ENCODE data around the gene NOSIP. TPM values are rescaled to one million over a fixed set of nuclear protein-coding genes. Genes with fewer than 3 reads are reported as not detected.
A peak's percentile ranks its signal among the peaks of the same experiment; 100 is the strongest.

NOSIP gene
- total and polyA plus RNA-seq, 3 experiments from 2014 or later, result 62.5 to 414 (median 64.3) TPM

- DNase-seq, result no peak
- Mint-ChIP-seq H3K27me3 (peaks cover 0 to 5% of the 10 kb centered on the region in 2 donors), H3K9me3 (no peaks in the 10 kb centered on the region), H3K27ac (peak overlapping the region in 7 of 8 donors; percentile 85 to 97 (median 94)), H3K4me1 (peaks cover 28 to 45% (median 29%) of the 10 kb centered on the region in 3 donors), H3K36me3 (peaks cover 0 to 50% (median 10%) of the 10 kb centered on the region in 3 donors), H3K4me3 (peak overlapping the region in 6 of 7 donors; percentile 43 to 94 (median 86))
- POLR2A ChIA-PET, result interaction anchor here (0.7 to 2.8 kb wide), 3 partner anchors 8 to 82 kb away, joined by 3 to 22 read pairs (median 3); partner anchors contain the start of genes PRMT1, RRAS and SCAF1
- Histone ChIP-seq H3K27ac (ENCODE audit: low read depth, low read length) (no peak overlapping the region), H3K9me3 (ENCODE audit: low read length) (no peaks in the 10 kb centered on the region), H3K27me3 (ENCODE audit: insufficient read depth, low read length, poor library complexity, severe bottlenecking) (no peaks in the 10 kb centered on the region), H3K36me3 (ENCODE audit: insufficient read depth, low read length) (peaks cover 18% of the 10 kb centered on the region), H3K4me3 (ENCODE audit: low read length) (no peak overlapping the region), H3K4me1 (ENCODE audit: insufficient read depth, low read length) (peaks cover 26% of the 10 kb centered on the region)
- CTCF ChIA-PET, result interaction anchor here (1.3 kb wide), 1 partner anchor 46 kb away, joined by 3 read pairs; the partner anchor contains the start of gene RRAS
Observed at GRCh38 chr19:49594157-49594992, 14.0 kb upstream of the NOSIP start.

- ChIA-PET POLR2A (interaction anchor here (0.6 to 2.8 kb wide), 5 partner anchors 13 to 106 kb away, joined by 3 to 22 read pairs (median 3); partner anchors contain the start of genes NOSIP, PRMT1, RPL13A and RRAS), CTCF (interaction anchor here (1.1 to 1.3 kb wide), 2 partner anchors 23 to 47 kb away, joined by 3 to 4 read pairs; partner anchors contain the start of gene RRAS)
- H3K27me3 Mint-ChIP-seq, result peaks cover 0 to 5% of the 10 kb centered on the region in 2 donors
- Histone ChIP-seq H3K4me1 (ENCODE audit: insufficient read depth, low read length) (peaks cover 26% of the 10 kb centered on the region), H3K36me3 (ENCODE audit: insufficient read depth, low read length) (peaks cover 11% of the 10 kb centered on the region), H3K4me3 (ENCODE audit: low read length) (peak overlapping the region; percentile 87), H3K9me3 (ENCODE audit: low read length) (no peaks in the 10 kb centered on the region), H3K27ac (ENCODE audit: low read depth, low read length) (peak overlapping the region; percentile 70), H3K27me3 (ENCODE audit: insufficient read depth, low read length, poor library complexity, severe bottlenecking) (no peaks in the 10 kb centered on the region)
- no peaks in the 10 kb centered on the region for H3K9me3 Mint-ChIP-seq
- peaks cover 32 to 47% (median 34%) of the 10 kb centered on the region in 3 donors for H3K4me1 Mint-ChIP-seq
- peak; percentile 84 to 92 (median 88) for DNase-seq
- H3K4me3 Mint-ChIP-seq, result peak overlapping the region; percentile 85 to 96 (median 91)
- peaks cover 0 to 43% (median 10%) of the 10 kb centered on the region in 3 donors for H3K36me3 Mint-ChIP-seq
- H3K27ac Mint-ChIP-seq, result peak overlapping the region; percentile 85 to 97 (median 94)
Observed at GRCh38 chr19:49593233-49594113, 13.1 kb upstream of the NOSIP start.

GRCh38 chr19:49592486-49593232, 12.3 kb upstream of the NOSIP start:
- Mint-ChIP-seq H3K4me3 (peak overlapping the region; percentile 85 to 96 (median 91)), H3K9me3 (no peaks in the 10 kb centered on the region), H3K36me3 (peaks cover 0 to 39% (median 8%) of the 10 kb centered on the region in 3 donors), H3K27me3 (peaks cover 0 to 5% of the 10 kb centered on the region in 2 donors), H3K4me1 (peaks cover 33 to 45% (median 34%) of the 10 kb centered on the region in 3 donors), H3K27ac (peak overlapping the region; percentile 85 to 97 (median 94))
- H3K27ac ChIP-seq (ENCODE audit: low read depth, low read length), result peak overlapping the region; percentile 70
- no peaks in the 10 kb centered on the region for H3K9me3 ChIP-seq (ENCODE audit: low read length)
- H3K4me3 ChIP-seq (ENCODE audit: low read length), result peak overlapping the region; percentile 87
- no peaks in the 10 kb centered on the region for H3K27me3 ChIP-seq (ENCODE audit: insufficient read depth, low read length, poor library complexity, severe bottlenecking)
- POLR2A ChIA-PET, result interaction anchor here (0.7 to 2.8 kb wide), 5 partner anchors 13 to 105 kb away, joined by 3 to 22 read pairs (median 3); partner anchors contain the start of genes NOSIP, PRMT1, RPL13A and RRAS
- peaks cover 26% of the 10 kb centered on the region for H3K4me1 ChIP-seq (ENCODE audit: insufficient read depth, low read length)
- peak in 1 of 5 donors; percentile 9 for DNase-seq
- H3K36me3 ChIP-seq (ENCODE audit: insufficient read depth, low read length), result peaks cover 8% of the 10 kb centered on the region
- CTCF ChIA-PET, result interaction anchor here (1.1 kb wide), 1 partner anchor 22 kb away, joined by 4 read pairs; no protein-coding TSS in a partner anchor

- Histone ChIP-seq H3K27ac (ENCODE audit: low read depth, low read length) (peak overlapping the region; percentile 70), H3K4me3 (ENCODE audit: low read length) (peak overlapping the region; percentile 87), H3K27me3 (ENCODE audit: insufficient read depth, low read length, poor library complexity, severe bottlenecking) (no peaks in the 10 kb centered on the region), H3K36me3 (ENCODE audit: insufficient read depth, low read length) (peaks cover 8% of the 10 kb centered on the region), H3K9me3 (ENCODE audit: low read length) (no peaks in the 10 kb centered on the region), H3K4me1 (ENCODE audit: insufficient read depth, low read length) (peaks cover 26% of the 10 kb centered on the region)
- no peaks in the 10 kb centered on the region for H3K9me3 Mint-ChIP-seq
- peaks cover 0 to 37% (median 8%) of the 10 kb centered on the region in 3 donors for H3K36me3 Mint-ChIP-seq
- H3K27me3 Mint-ChIP-seq, result peaks cover 0 to 5% of the 10 kb centered on the region in 2 donors
- H3K4me1 Mint-ChIP-seq, result peaks cover 33 to 45% (median 34%) of the 10 kb centered on the region in 3 donors
- DNase-seq, result peak; percentile 34 to 69 (median 42)
- H3K4me3 Mint-ChIP-seq, result peak overlapping the region; percentile 85 to 96 (median 91)
- peak overlapping the region; percentile 85 to 97 (median 94) for H3K27ac Mint-ChIP-seq
- POLR2A ChIA-PET, result interaction anchor here (0.9 to 2.8 kb wide), 4 partner anchors 11 to 85 kb away, joined by 3 to 22 read pairs (median 4); partner anchors contain the start of genes BCL2L12, IRF3, NOSIP and PRMT1
- CTCF ChIA-PET, result no interaction called here
Observed at GRCh38 chr19:49591731-49592485, 11.6 kb upstream of the NOSIP start.

GRCh38 chr19:49590971-49591730, 10.8 kb upstream of the NOSIP start, which contains the start of gene PRR12:
Gene PRR12 (plus strand): TSS chr19:49591182. CDS start chr19:49591655, 473 bp downstream.
- peaks cover 26% of the 10 kb centered on the region for H3K4me1 ChIP-seq (ENCODE audit: insufficient read depth, low read length)
- H3K4me3 Mint-ChIP-seq, result peak within 1 kb of the TSS; percentile 85 to 96 (median 91)
- CTCF ChIA-PET, result interaction anchor here (1.4 to 1.5 kb wide), 3 partner anchors 21 to 88 kb away, joined by 4 to 6 read pairs (median 4); no protein-coding TSS in a partner anchor
- H3K27me3 Mint-ChIP-seq, result peaks cover 0 to 5% of the 10 kb centered on the region in 2 donors
- H3K4me1 Mint-ChIP-seq, result peaks cover 33 to 45% (median 34%) of the 10 kb centered on the region in 3 donors
- H3K27me3 ChIP-seq (ENCODE audit: insufficient read depth, low read length, poor library complexity, severe bottlenecking), result no peaks in the 10 kb centered on the region
- no peaks in the 10 kb centered on the region for H3K9me3 Mint-ChIP-seq
- POLR2A ChIA-PET, result interaction anchor here (0.5 to 2.8 kb wide), 11 partner anchors 11 to 96 kb away, joined by 3 to 23 read pairs (median 4); partner anchors contain the start of genes BCL2L12, IRF3, NOSIP and PRMT1
- peak within 1 kb of the TSS; percentile 89 to 97 (median 94) for H3K27ac Mint-ChIP-seq
- DNase-seq, result peak; percentile 67 to 85 (median 77)
- peak within 1 kb of the TSS; percentile 88 for H3K27ac ChIP-seq (ENCODE audit: low read depth, low read length)
- H3K4me3 ChIP-seq (ENCODE audit: low read length), result peak within 1 kb of the TSS; percentile 95
- peaks cover 8% of the 10 kb centered on the region for H3K36me3 ChIP-seq (ENCODE audit: insufficient read depth, low read length)
- no peaks in the 10 kb centered on the region for H3K9me3 ChIP-seq (ENCODE audit: low read length)
- H3K36me3 Mint-ChIP-seq, result peaks cover 0 to 34% (median 8%) of the 10 kb centered on the region in 3 donors

Data from CD8-positive, alpha-beta memory T cell (primary cell).